Measurements from ENCODE around the gene RAB6A.
"Not testable (repeated sequence)": the region's sequence is repeated elsewhere in the genome, so short reads cannot be mapped to it uniquely, and the experiment has no call there.

Gene RAB6A

GRCh38 chr11:73762732-73763131 is 1.9 kb upstream of the RAB6A start:
- no peak for DNase-seq (ENCODE audit: low spot score)

- no peak for DNase-seq (ENCODE audit: low spot score)
These were observed 600 bp upstream of the RAB6A start for GRCh38 chr11:73761403-73761945.

GRCh38 chr11:73760135-73760678 is 667 bp downstream of the RAB6A start:
- no peak for DNase-seq (ENCODE audit: low spot score)

- no peak for DNase-seq (ENCODE audit: low spot score)
These were observed 1.2 kb downstream of the RAB6A start for GRCh38 chr11:73759610-73760134.

GRCh38 chr11:73758451-73758850 is 2.4 kb downstream of the RAB6A start:
- DNase-seq (ENCODE audit: low spot score) = no peak

- DNase-seq (ENCODE audit: low spot score) = no peak
These were observed 3.3 kb downstream of the RAB6A start for GRCh38 chr11:73757598-73757997.

- DNase-seq (ENCODE audit: low spot score) = no peak
These were observed 5.2 kb downstream of the RAB6A start for GRCh38 chr11:73755670-73756069.

- DNase-seq (ENCODE audit: low spot score) = no peak
These were observed 6.9 kb downstream of the RAB6A start for GRCh38 chr11:73753938-73754337.

- DNase-seq (ENCODE audit: low spot score) = no peak
These were observed 8.0 kb downstream of the RAB6A start for GRCh38 chr11:73752903-73753302.

- DNase-seq (ENCODE audit: low spot score) = no peak
These were observed 8.5 kb downstream of the RAB6A start for GRCh38 chr11:73752216-73752867.

- not testable (repeated sequence) for DNase-seq (ENCODE audit: low spot score)
These were observed 10.0 kb downstream of the RAB6A start for GRCh38 chr11:73750862-73751261.

- no peak for DNase-seq (ENCODE audit: low spot score)
These were observed 10.6 kb downstream of the RAB6A start for GRCh38 chr11:73750228-73750627.

- no peak for DNase-seq (ENCODE audit: low spot score)
These were observed 11.8 kb downstream of the RAB6A start for GRCh38 chr11:73749118-73749517.

GRCh38 chr11:73748300-73748699 is 12.6 kb downstream of the RAB6A start:
- DNase-seq (ENCODE audit: low spot score) = no peak

- no peak for DNase-seq (ENCODE audit: low spot score)
These were observed 13.1 kb downstream of the RAB6A start for GRCh38 chr11:73747762-73748161.

GRCh38 chr11:73746701-73747100 is 14.2 kb downstream of the RAB6A start:
- no peak for DNase-seq (ENCODE audit: low spot score)

GRCh38 chr11:73743045-73743444 is 17.8 kb downstream of the RAB6A start:
- DNase-seq (ENCODE audit: low spot score) = no peak

GRCh38 chr11:73735959-73736358 is 24.9 kb downstream of the RAB6A start:
- DNase-seq (ENCODE audit: low spot score) = not testable (repeated sequence)

GRCh38 chr11:73734993-73735392 is 25.9 kb downstream of the RAB6A start:
- DNase-seq (ENCODE audit: low spot score) = no peak

GRCh38 chr11:73734011-73734410 is 26.9 kb downstream of the RAB6A start:
- DNase-seq (ENCODE audit: low spot score) = not testable (repeated sequence)

GRCh38 chr11:73732936-73733335 is 27.9 kb downstream of the RAB6A start:
- DNase-seq (ENCODE audit: low spot score) = not testable (repeated sequence)

GRCh38 chr11:73729594-73730206 is 31.2 kb downstream of the RAB6A start:
- DNase-seq (ENCODE audit: low spot score) = no peak

GRCh38 chr11:73728000-73728399 is 32.9 kb downstream of the RAB6A start:
- no peak for DNase-seq (ENCODE audit: low spot score)
